Activated naive CD4-positive, alpha-beta T cell treated with anti-CD3 and anti-CD28 coated beads for 36 hours (primary cell): ENCODE results near the gene MAGOHB. TPM values are rescaled to one million over a fixed set of nuclear protein-coding genes. Genes with fewer than 3 reads are reported as not detected.
"Not testable (repeated sequence)": the region's sequence is repeated elsewhere in the genome, so short reads cannot be mapped to it uniquely, and the experiment has no call there.

Experiments
- CTCF ChIA-PET: fragments of 350-600 bp; sonication (Branson Sonifier 250); formaldehyde crosslinking; loops from one replicate; lab custom pipeline; 2021; ENCODE audit warnings: antibody characterized with exemption; lab: Charles Lee
- DNase-seq: peaks from one replicate; pipeline ENCODE4 v3.0.0-alpha.2; 2020
- H3K27ac Mint-ChIP-seq: one replicate; pipeline ENCODE4 v1.8.0; 2021; ENCODE audit warnings: mild to moderate bottlenecking, mixed read lengths
- H3K27me3 Mint-ChIP-seq: one replicate; pipeline ENCODE4 v1.8.0; 2021; ENCODE audit warnings: low read depth, mixed read lengths
- H3K36me3 Mint-ChIP-seq: one replicate; pipeline ENCODE4 v1.8.0; 2021; ENCODE audit warnings: low read depth, mixed read lengths
- H3K4me1 Mint-ChIP-seq: one replicate; pipeline ENCODE4 v1.8.0; 2021; ENCODE audit warnings: low read depth, mixed read lengths
- H3K4me3 Mint-ChIP-seq: one replicate; pipeline ENCODE4 v1.8.0; 2021; ENCODE audit warnings: mild to moderate bottlenecking, moderate library complexity, mixed read lengths
- H3K9me3 Mint-ChIP-seq: one replicate; pipeline ENCODE4 v1.8.0; 2021; ENCODE audit warnings: mixed read lengths
- intact Hi-C: fragments of 100-400 bp; cut with micrococcal nuclease; formaldehyde crosslinking; loops from one replicate; pipeline ENCODE4 v1.15.1; 2023
- total RNA-seq, 2 experiments: library from RNA; stranded (reverse); gene quantifications; one replicate each; pipeline ENCODE4 v1.2.3, GENCODE V29; 2021

MAGOHB gene
- total RNA-seq, 2 experiments from 2014 or later, result 58.8 to 61.1 TPM

- Mint-ChIP-seq H3K36me3 (no peaks in the 10 kb centered on the region), H3K27me3 (peaks cover 12% of the 10 kb centered on the region), H3K4me1 (no peaks in the 10 kb centered on the region), H3K27ac (no peak overlapping the region), H3K4me3 (no peak overlapping the region), H3K9me3 (no peaks in the 10 kb centered on the region)
- CTCF ChIA-PET, result no interaction called here
- no peak for DNase-seq
- intact Hi-C loops, result no loop called here
These were observed 18.8 kb upstream of the MAGOHB start for GRCh38 chr12:10632226-10632625.

- intact Hi-C loops, result no loop called here
These were observed 11.2 kb upstream of the MAGOHB start for GRCh38 chr12:10624605-10625004.

GRCh38 chr12:10623131-10623530 lies 9.7 kb upstream of the MAGOHB start:
- Mint-ChIP-seq H3K4me1 (no peaks in the 10 kb centered on the region), H3K27me3 (peaks cover 30% of the 10 kb centered on the region), H3K36me3 (no peaks in the 10 kb centered on the region), H3K27ac (no peak overlapping the region), H3K9me3 (no peaks in the 10 kb centered on the region), H3K4me3 (no peak overlapping the region)
- DNase-seq, result no peak
- CTCF ChIA-PET, result no interaction called here
- intact Hi-C loops, result no loop called here

More at GRCh38 chr12:10624605-10625004, 11.2 kb upstream of the MAGOHB start:
- Mint-ChIP-seq H3K9me3 (no peaks in the 10 kb centered on the region), H3K4me1 (no peaks in the 10 kb centered on the region), H3K27ac (no peak overlapping the region), H3K4me3 (no peak overlapping the region), H3K36me3 (no peaks in the 10 kb centered on the region), H3K27me3 (peaks cover 30% of the 10 kb centered on the region)
- DNase-seq, result no peak
- CTCF ChIA-PET, result no interaction called here

- CTCF ChIA-PET, result no interaction called here
- Mint-ChIP-seq H3K4me1 (no peaks in the 10 kb centered on the region), H3K27me3 (peaks cover 26% of the 10 kb centered on the region), H3K36me3 (no peaks in the 10 kb centered on the region), H3K9me3 (no peaks in the 10 kb centered on the region), H3K27ac (no peak overlapping the region), H3K4me3 (no peak overlapping the region)
- no peak for DNase-seq
- intact Hi-C loops, result no loop called here
These were observed 7.9 kb upstream of the MAGOHB start for GRCh38 chr12:10621278-10621677.

- Mint-ChIP-seq H3K27ac (no peak overlapping the region), H3K27me3 (peaks cover 24% of the 10 kb centered on the region), H3K4me1 (no peaks in the 10 kb centered on the region), H3K9me3 (no peaks in the 10 kb centered on the region), H3K36me3 (no peaks in the 10 kb centered on the region), H3K4me3 (no peak overlapping the region)
- CTCF ChIA-PET, result no interaction called here
- no peak for DNase-seq
- intact Hi-C loops, result no loop called here
These were observed 6.8 kb upstream of the MAGOHB start for GRCh38 chr12:10620078-10620779.

- Mint-ChIP-seq H3K4me3 (no peak overlapping the region), H3K9me3 (no peaks in the 10 kb centered on the region), H3K27ac (no peak overlapping the region), H3K4me1 (peaks cover 4% of the 10 kb centered on the region), H3K27me3 (peaks cover 21% of the 10 kb centered on the region), H3K36me3 (no peaks in the 10 kb centered on the region)
- no peak for DNase-seq
- CTCF ChIA-PET, result interaction anchor here (0.6 to 0.9 kb wide), 2 partner anchors 15 to 56 kb away, joined by 3 read pairs; no protein-coding TSS in a partner anchor
- intact Hi-C loops, result loop anchor here (10.0 kb wide), 2 partner anchors 674 to 866 kb away; no protein-coding TSS in a partner anchor
These were observed 5.1 kb upstream of the MAGOHB start for GRCh38 chr12:10618338-10618987.

GRCh38 chr12:10617863-10618262 lies 4.5 kb upstream of the MAGOHB start:
- H3K27ac Mint-ChIP-seq, result no peak overlapping the region
- intact Hi-C loops, result loop anchor here (10.0 kb wide), 2 partner anchors 673 to 867 kb away; no protein-coding TSS in a partner anchor
- peaks cover 4% of the 10 kb centered on the region for H3K36me3 Mint-ChIP-seq
- H3K27me3 Mint-ChIP-seq, result peaks cover 20% of the 10 kb centered on the region
- no peak for DNase-seq
- peaks cover 5% of the 10 kb centered on the region for H3K4me1 Mint-ChIP-seq
- H3K4me3 Mint-ChIP-seq, result no peak overlapping the region
- CTCF ChIA-PET, result interaction anchor here (0.6 to 0.9 kb wide), 2 partner anchors 14 to 57 kb away, joined by 3 read pairs; no protein-coding TSS in a partner anchor
- H3K9me3 Mint-ChIP-seq, result no peaks in the 10 kb centered on the region

GRCh38 chr12:10615532-10615931 lies 2.1 kb upstream of the MAGOHB start:
- peaks cover 25% of the 10 kb centered on the region for H3K4me1 Mint-ChIP-seq
- H3K4me3 Mint-ChIP-seq, result no peak overlapping the region
- H3K27me3 Mint-ChIP-seq, result peaks cover 13% of the 10 kb centered on the region
- no peak for DNase-seq
- peaks cover 18% of the 10 kb centered on the region for H3K36me3 Mint-ChIP-seq
- H3K9me3 Mint-ChIP-seq, result no peaks in the 10 kb centered on the region
- CTCF ChIA-PET, result interaction anchor here (0.6 kb wide), 1 partner anchor 556 kb away, joined by 3 read pairs; no protein-coding TSS in a partner anchor
- intact Hi-C loops, result loop anchor here (10.0 kb wide), 2 partner anchors 671 to 869 kb away; no protein-coding TSS in a partner anchor
- no peak overlapping the region for H3K27ac Mint-ChIP-seq

- peaks cover 28% of the 10 kb centered on the region for H3K36me3 Mint-ChIP-seq
- peak overlapping the region; percentile 99 for H3K4me3 Mint-ChIP-seq
- intact Hi-C loops, result loop anchor here (5.0 to 10.0 kb wide), 5 partner anchors 377 to 1158 kb away; partner anchors contain the start of gene CLEC2B
- H3K27ac Mint-ChIP-seq, result peak overlapping the region; percentile 99
- DNase-seq, result peak; percentile 13
- H3K27me3 Mint-ChIP-seq, result peaks cover 5% of the 10 kb centered on the region
- peaks cover 30% of the 10 kb centered on the region for H3K4me1 Mint-ChIP-seq
- CTCF ChIA-PET, result interaction anchor here (2.2 kb wide), 1 partner anchor 136 kb away, joined by 12 read pairs; no protein-coding TSS in a partner anchor
- H3K9me3 Mint-ChIP-seq, result no peaks in the 10 kb centered on the region
These were observed 604 bp upstream of the MAGOHB start for GRCh38 chr12:10614056-10614370.

GRCh38 chr12:10612984-10613348 lies 443 bp downstream of the MAGOHB start:
- intact Hi-C loops, result loop anchor here (1.0 to 10.0 kb wide), 10 partner anchors 61 to 1159 kb away; partner anchors contain the start of genes CLEC2B, GABARAPL1, SMIM10L1 and STYK1
- Mint-ChIP-seq H3K27ac (peak overlapping the region; percentile 99), H3K36me3 (peaks cover 35% of the 10 kb centered on the region), H3K9me3 (no peaks in the 10 kb centered on the region), H3K4me1 (peaks cover 30% of the 10 kb centered on the region), H3K27me3 (peaks cover 2% of the 10 kb centered on the region), H3K4me3 (peak overlapping the region; percentile 99)
- DNase-seq, result no peak
- CTCF ChIA-PET, result interaction anchor here (2.2 kb wide), 1 partner anchor 137 kb away, joined by 12 read pairs; no protein-coding TSS in a partner anchor

- peak overlapping the region; percentile 99 for H3K27ac Mint-ChIP-seq
- CTCF ChIA-PET, result interaction anchor here (0.7 kb wide), 1 partner anchor 57 kb away, joined by 3 read pairs; no protein-coding TSS in a partner anchor
- peaks cover 38% of the 10 kb centered on the region for H3K36me3 Mint-ChIP-seq
- no peak for DNase-seq
- peak overlapping the region; percentile 99 for H3K4me3 Mint-ChIP-seq
- peaks cover 30% of the 10 kb centered on the region for H3K4me1 Mint-ChIP-seq
- no peaks in the 10 kb centered on the region for H3K9me3 Mint-ChIP-seq
- intact Hi-C loops, result loop anchor here (5.0 to 10.0 kb wide), 5 partner anchors 375 to 1160 kb away; partner anchors contain the start of gene CLEC2B
- no peaks in the 10 kb centered on the region for H3K27me3 Mint-ChIP-seq
These were observed 1.3 kb downstream of the MAGOHB start for GRCh38 chr12:10612110-10612509.

GRCh38 chr12:10611258-10611657 lies 2.2 kb downstream of the MAGOHB start:
- CTCF ChIA-PET, result interaction anchor here (1.3 kb wide), 1 partner anchor 139 kb away, joined by 5 read pairs; no protein-coding TSS in a partner anchor
- not testable (repeated sequence) for H3K9me3 Mint-ChIP-seq, H3K4me3 Mint-ChIP-seq, H3K27ac Mint-ChIP-seq, H3K27me3 Mint-ChIP-seq, DNase-seq
- Mint-ChIP-seq H3K4me1 (peaks cover 30% of the 10 kb centered on the region), H3K36me3 (peaks cover 38% of the 10 kb centered on the region)
- intact Hi-C loops, result loop anchor here (5.0 to 10.0 kb wide), 5 partner anchors 374 to 1161 kb away; partner anchors contain the start of gene CLEC2B
